Suppressor macrophage (primary cell): ENCODE measurements around the gene EFR3B.
A peak's percentile ranks its signal among the peaks of the same experiment; 100 is the strongest.

Experiments used
- DNase-seq, 4 experiments: peaks; one replicate each; pipeline ENCODE4 v3.0.0-alpha.2; 2020 to 2022

EFR3B gene

DNA sequence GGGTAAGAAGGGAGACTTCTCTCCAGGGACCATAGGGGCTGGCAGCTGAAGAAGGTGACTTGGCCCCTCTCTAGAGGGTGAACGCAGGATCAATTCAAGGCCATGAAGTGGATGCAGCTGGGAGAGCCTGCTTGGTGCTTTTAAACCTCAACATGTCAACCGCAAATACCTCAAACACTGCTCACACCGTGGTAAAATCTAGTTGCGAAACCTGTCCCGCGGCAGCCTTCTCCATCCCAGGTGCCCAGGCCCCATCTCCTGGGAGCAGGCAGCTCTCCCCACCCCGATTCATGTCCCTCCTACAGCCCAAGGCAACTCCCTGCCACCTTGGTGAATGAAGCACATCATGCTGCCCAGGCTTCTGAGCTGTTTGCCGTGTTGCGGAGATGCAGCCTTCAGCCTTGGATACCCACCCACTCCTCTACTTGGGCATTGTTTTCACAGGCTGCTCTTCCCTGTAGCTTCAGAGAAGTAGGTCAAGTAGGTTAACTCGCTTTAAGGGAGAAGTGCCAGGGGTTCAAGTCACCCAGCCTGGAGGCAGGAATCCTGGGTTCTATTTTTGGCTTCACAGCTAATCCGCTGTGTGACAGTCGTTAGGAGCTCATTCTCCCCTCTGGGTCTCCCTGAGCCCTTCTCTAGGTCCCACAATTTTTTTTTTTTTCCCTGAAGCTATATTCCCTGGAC is 6.2 kb upstream of the EFR3B start:
- DNase-seq, result no peak

DNA sequence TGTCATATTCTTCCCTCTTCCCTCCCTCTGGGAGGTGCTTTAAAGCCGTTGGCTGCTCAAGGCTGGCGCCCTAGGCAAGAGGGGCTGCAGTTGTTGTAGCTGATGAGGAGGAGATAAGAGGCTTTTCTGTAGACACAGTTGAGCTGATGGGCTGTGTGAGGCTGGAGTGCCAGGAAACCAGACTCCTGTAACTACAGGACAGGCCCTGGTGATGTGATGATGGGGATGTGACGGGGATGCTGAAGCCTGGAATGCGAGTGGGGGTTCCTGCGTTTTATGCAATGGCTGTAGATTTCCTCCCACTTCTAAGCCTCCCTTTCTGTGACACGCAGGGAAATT is 5.7 kb upstream of the EFR3B start:
- no peak for DNase-seq

DNA sequence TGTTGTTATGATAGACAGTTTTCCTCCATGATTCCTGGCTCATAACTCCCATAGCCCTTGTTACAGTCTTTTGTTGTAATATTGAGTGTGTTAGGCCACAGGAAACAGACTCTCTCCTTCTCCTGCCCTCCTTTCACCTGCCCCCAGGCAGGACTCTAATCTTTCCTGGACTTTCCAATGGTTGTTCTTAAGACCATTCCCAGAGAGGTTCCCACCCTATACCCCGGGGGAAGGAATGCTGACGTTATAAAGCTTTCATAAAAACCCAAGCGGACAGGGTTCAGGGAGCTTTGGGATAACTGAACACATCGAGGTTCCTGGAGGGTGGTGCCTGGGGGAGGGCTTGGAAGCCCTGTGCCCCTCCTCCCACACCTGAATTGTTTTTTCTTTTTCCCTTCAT is 2.8 kb upstream of the EFR3B start:
- no peak for DNase-seq

GRCh38 chr2:25041307-25041927 is 459 bp upstream of the EFR3B start:
- peak; percentile 42 to 67 (median 58) for DNase-seq

GRCh38 chr2:25042321-25043240 is 705 bp downstream of the EFR3B start:
- DNase-seq, result peak; percentile 27 to 68 (median 44)

GRCh38 chr2:25043241-25043867 is 1.5 kb downstream of the EFR3B start:
- peak; percentile 46 to 66 (median 53) for DNase-seq

DNA sequence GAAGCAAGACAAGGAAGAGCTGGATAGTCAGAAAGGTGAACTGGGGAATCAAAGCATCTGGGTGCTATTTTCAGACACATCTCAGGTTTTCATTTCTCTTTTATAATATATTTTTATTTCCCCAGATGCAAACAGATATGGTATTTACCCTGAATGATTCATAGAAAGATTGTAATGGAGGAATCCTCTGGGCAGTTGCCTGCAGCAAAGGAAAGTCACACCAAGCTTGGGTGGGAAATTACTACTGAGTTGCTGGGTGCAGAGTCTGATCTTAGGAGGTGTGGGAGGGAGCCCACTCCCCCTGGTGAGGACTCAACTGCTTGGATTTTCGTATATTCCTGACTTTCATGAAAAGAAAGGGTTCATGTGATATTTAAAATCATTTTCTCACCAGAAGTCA is 2.1 kb downstream of the EFR3B start:
- no peak for DNase-seq

GRCh38 chr2:25044990-25045389 is 3.1 kb downstream of the EFR3B start:
- DNase-seq, result peak in 2 of 4 experiments; percentile 7 to 11

- DNase-seq, result no peak
These were observed 7.5 kb downstream of the EFR3B start for GRCh38 chr2:25049422-25049821.

- DNase-seq, result no peak
These were observed 8.3 kb downstream of the EFR3B start for GRCh38 chr2:25050128-25050527.

DNA sequence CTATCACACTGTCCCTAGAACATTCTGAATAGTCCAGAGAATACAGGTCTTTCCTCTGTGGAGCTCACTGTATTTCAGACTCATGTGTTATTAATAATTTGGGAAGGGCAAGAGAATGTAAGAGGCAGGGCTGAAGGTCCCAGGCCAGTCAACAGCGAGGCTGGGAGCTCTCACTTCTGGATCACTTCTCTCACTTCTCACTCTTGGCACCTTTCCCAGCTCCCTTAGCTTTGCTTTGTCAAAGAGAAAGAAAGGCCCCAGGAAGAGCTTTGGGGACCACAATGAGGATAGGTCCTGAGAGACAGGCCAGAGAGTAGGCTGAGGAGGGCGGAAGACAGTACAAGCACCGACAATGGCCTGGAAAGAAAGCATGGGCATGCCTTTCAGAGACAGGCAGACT is 11.2 kb downstream of the EFR3B start:
- no peak for DNase-seq

GRCh38 chr2:25054720-25055119 is 12.8 kb downstream of the EFR3B start:
- DNase-seq, result no peak

GRCh38 chr2:25055376-25055920 is 13.6 kb downstream of the EFR3B start:
- DNase-seq, result no peak

GRCh38 chr2:25056098-25056821 is 14.4 kb downstream of the EFR3B start:
- DNase-seq, result no peak

- DNase-seq, result no peak
These were observed 20.6 kb downstream of the EFR3B start for GRCh38 chr2:25062511-25062917.

DNA sequence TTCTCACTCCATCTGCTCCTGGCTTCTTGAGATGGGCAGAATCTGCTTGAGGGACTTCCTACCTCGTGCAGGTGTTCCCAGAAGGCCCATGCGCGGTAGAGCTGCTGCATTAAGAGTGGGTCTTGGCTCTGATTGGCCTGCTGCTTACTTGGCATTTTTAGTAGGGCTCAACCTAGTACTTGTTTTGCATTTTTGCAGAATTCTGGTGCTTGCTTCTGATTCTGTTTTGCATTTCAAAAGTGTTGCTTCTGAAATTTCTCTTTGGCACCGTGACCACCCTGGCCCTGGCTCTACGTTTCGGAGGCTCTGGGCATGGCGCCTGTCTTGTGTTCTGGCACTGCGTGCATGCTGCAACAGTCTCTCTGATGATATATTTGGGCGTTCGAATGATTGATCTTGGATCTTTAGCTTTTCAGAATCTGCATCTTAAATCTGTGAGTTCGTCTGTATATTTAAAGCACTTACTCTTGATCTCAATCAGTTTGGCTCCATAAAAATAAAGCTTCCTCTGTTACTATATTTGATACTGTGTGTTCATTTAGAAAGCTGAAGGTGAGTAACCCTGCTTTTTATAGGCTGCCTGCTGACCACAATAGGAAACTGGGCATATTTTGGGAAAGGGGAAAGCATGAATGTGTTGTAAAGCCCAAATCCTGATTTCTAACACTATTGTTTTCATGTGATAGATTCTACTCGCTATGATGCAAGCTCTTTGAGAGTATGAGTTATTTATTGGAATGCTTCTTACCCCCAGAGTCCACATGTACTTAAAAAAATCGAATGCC is 22.2 kb downstream of the EFR3B start:
- no peak for DNase-seq

GRCh38 chr2:25065768-25066167 is 23.9 kb downstream of the EFR3B start:
- no peak for DNase-seq

- DNase-seq, result no peak
These were observed 24.6 kb downstream of the EFR3B start for GRCh38 chr2:25066455-25066854.

DNA sequence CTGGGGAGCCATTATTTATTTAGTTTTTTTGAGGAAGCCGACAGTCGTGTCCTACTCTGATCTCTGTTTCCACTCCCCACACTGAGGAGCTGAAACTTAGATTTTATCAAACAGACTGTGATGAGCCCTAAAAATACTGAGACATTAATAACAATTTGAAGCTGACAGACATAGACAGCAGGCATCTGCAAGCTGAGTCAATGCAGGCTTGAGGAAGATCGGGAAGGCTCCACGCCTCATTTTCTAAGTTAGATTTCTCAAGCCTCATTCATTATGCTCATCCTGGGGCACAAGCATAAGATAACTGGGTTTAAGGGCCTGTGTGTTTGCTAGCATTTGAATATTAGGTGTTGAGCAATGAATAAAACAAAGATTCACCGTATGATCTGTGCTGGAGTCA is 26.3 kb downstream of the EFR3B start:
- DNase-seq, result no peak

GRCh38 chr2:25071966-25072365 is 30.1 kb downstream of the EFR3B start:
- peak; percentile 19 to 53 (median 48) for DNase-seq

GRCh38 chr2:25072606-25073005 is 30.7 kb downstream of the EFR3B start:
- DNase-seq, result no peak
